ENCODE measurements around the gene CUL4A.

- TF ChIP-seq CTCF (IDR thresholded peaks at IDR 0.05; ENCODE audit: borderline replicate concordance, extremely low read depth, low read length, poor library complexity, severe bottlenecking) (no peak), EZH2 (IDR thresholded peaks at IDR 0.05; ENCODE audit: borderline replicate concordance, low read depth, low read length, severe bottlenecking) (no peak)
Measured at GRCh38 chr13:113168211-113168610, 41.2 kb upstream of the CUL4A start.

Data from DND-41 (cell line).